ENCODE data around the gene MMS19.

The MMS19 gene

DNA sequence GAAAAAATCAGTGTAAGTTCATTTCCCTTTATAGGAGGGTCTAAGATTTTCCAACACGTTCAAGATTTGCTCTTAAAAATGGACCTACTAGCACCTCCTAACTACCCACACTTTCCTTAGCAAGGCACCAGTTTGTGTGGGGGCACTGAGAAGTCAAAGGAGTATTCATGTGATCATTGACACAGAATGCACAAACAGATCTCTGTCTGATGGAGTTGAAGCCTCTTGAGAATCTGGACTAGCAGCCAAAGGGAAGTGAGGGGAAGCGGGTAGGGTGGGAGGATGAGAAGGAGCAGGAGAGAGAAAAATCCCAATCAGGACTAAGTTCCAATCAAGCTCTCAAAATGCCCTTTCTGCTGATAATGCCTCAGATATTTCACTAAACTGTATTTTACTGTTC lies 4.1 kb downstream of the MMS19 start:
- H3K4me3 ChIP-seq (ENCODE audit: control insufficient read depth, low read depth, low read length): no peak overlapping the region
- DNase-seq (ENCODE audit: low read depth): no peak
- TF ChIP-seq, protein P1, sequence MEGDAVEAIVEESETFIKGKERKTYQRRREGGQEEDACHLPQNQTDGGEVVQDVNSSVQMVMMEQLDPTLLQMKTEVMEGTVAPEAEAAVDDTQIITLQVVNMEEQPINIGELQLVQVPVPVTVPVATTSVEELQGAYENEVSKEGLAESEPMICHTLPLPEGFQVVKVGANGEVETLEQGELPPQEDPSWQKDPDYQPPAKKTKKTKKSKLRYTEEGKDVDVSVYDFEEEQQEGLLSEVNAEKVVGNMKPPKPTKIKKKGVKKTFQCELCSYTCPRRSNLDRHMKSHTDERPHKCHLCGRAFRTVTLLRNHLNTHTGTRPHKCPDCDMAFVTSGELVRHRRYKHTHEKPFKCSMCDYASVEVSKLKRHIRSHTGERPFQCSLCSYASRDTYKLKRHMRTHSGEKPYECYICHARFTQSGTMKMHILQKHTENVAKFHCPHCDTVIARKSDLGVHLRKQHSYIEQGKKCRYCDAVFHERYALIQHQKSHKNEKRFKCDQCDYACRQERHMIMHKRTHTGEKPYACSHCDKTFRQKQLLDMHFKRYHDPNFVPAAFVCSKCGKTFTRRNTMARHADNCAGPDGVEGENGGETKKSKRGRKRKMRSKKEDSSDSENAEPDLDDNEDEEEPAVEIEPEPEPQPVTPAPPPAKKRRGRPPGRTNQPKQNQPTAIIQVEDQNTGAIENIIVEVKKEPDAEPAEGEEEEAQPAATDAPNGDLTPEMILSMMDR (IDR thresholded peaks at IDR 0.05; ENCODE audit: control insufficient read depth, insufficient read depth, low read depth, low read length, missing control alignments): no peak

GRCh38 chr10:97490592-97490991 lies 7.6 kb downstream of the MMS19 start:
- TF ChIP-seq, protein P1 (IDR thresholded peaks at IDR 0.05; ENCODE audit: control insufficient read depth, insufficient read depth, low read depth, low read length, missing control alignments): no peak
- H3K4me3 ChIP-seq (ENCODE audit: control insufficient read depth, low read depth, low read length): no peak overlapping the region
- DNase-seq (ENCODE audit: low read depth): no peak

GRCh38 chr10:97485647-97486281 lies 12.5 kb downstream of the MMS19 start:
- TF ChIP-seq, protein P1 (IDR thresholded peaks at IDR 0.05; ENCODE audit: control insufficient read depth, insufficient read depth, low read depth, low read length, missing control alignments): no peak
- H3K4me3 ChIP-seq (ENCODE audit: control insufficient read depth, low read depth, low read length): no peak overlapping the region
- no peak for DNase-seq (ENCODE audit: low read depth)

DNA sequence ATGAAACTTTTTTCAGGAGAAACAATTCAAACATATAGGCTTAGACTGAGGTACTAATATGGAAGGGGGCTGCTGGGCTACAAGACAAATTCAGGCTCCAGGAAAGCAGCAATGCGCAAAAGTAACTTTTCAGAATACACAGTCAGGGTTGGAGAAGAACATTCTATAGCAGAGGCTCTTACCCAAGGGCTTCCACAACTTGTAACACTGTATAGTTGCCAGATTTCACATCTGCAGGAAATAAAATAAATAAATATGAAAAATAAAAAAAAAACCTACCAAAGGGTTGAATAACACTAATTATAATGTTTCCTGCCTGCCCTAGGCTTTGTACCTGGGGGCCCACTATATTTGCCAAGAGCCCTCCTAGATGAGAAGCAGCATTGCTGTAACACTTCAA lies 14.3 kb downstream of the MMS19 start:
- TF ChIP-seq, protein P1 (IDR thresholded peaks at IDR 0.05; ENCODE audit: control insufficient read depth, insufficient read depth, low read depth, low read length, missing control alignments): no peak
- DNase-seq (ENCODE audit: low read depth): no peak
- no peak overlapping the region for H3K4me3 ChIP-seq (ENCODE audit: control insufficient read depth, low read depth, low read length)

DNA sequence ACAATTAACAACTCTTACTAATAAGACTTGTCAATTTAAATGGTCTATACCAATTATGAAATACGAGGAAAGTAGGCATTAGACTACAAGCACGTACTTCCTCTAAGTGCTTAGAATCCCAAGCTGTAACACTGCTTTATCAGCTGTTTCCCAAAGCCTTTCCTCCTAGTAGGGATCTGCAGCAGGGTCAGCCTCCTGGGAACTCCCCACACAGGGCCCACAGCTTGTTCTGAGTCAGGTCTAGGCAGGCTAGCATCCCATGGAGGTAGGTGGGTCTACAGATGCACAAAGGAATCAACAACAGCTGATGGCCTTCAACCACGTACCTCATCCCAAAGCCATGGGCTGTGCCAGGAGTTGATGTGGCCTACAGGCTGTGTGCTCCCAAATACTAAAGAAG lies 14.7 kb downstream of the MMS19 start:
- H3K4me3 ChIP-seq (ENCODE audit: control insufficient read depth, low read depth, low read length): no peak overlapping the region
- TF ChIP-seq, protein P1 (IDR thresholded peaks at IDR 0.05; ENCODE audit: control insufficient read depth, insufficient read depth, low read depth, low read length, missing control alignments): no peak
- DNase-seq (ENCODE audit: low read depth): no peak

DNA sequence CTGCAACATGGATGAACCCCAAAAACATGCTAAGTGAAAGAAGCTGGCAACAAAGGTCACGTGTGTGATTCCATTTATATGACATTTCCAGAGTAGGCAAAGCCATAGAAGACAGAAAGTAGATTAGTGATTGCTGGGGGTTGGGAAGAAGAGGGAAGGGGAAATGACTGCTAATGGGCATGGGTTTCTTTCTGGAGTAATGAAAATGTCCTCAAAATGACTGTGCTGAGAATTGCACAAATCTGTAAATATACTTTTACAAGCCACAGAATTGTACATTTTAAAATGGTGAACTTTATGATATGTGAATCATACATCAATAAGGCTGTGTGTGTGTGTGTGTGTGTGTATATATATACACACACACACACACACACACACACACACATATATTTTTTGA lies 15.8 kb downstream of the MMS19 start:
- H3K4me3 ChIP-seq (ENCODE audit: control insufficient read depth, low read depth, low read length): no peak overlapping the region
- TF ChIP-seq, protein P1 (IDR thresholded peaks at IDR 0.05; ENCODE audit: control insufficient read depth, insufficient read depth, low read depth, low read length, missing control alignments): no peak
- DNase-seq (ENCODE audit: low read depth): no peak

All from AG09309 (cell line).